Measurements from ENCODE around the gene SMC6. TPM values are rescaled to one million over a fixed set of nuclear protein-coding genes. Genes with fewer than 3 reads are reported as not detected.

SMC6 gene
- total RNA-seq, 4 donors from 2014 or later, result 12.8 to 26.6 (median 16.8) TPM

GRCh38 chr2:17638196-17638743 lies 115.3 kb downstream of the SMC6 start:
- no peak for TF ChIP-seq CTCF (IDR thresholded peaks at IDR 0.05; ENCODE audit: low read depth)

DNA sequence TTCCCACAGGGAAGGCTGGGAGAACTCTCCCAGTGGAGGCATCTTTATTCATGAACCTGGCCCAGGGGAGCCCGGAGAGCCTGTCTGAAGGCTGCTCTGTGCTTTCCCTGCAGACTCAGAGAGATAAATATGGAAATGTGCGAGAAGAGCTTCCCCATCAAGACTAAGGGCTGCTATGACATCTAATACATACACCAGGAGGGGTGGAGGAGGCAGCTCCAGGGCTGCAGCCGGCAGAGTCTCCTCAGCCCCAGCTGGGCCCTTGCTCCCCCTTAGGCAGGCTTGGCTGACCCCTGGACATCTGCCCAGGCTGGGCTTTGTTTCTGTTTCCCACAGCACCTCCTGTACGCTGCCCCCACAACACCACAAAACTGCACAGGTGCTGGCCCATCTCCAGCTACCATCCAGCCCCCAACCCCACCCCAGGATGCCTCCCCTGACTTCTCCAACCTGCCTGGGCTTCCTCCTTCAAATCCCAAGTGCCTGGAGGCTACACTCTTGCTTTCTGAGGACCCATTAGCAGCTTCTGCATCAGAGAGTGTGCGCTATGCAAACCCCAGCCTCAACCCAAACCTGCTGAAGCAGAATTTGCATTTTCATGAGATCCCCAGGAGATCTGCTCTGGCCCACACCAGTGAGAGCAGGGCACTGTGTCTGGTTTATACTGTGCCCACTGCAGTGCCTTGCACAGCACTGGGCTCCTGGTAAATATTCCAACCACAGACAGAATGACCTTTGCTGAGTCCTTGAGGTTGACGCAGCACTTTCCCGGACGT lies 116.3 kb downstream of the SMC6 start:
- TF ChIP-seq CTCF (IDR thresholded peaks at IDR 0.05; ENCODE audit: low read depth), result no peak

DNA sequence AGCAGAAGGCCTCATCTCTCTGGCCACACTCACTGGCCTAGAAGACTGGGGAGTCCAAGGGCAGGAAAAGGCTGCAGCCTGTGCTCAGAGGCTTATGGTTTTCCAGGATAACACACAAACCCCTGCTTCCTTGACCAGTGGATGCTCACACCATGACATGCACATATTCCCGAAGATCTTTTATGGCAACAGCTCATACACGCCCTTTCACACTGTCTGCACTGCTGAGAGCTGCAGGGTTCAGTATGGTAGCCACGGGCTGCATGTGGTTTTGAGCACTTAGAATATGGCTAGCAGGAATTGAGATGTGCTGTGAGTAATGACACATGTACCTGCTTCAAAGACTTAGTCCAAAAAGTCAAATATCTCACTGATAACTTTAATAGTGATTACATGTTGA lies 117.4 kb downstream of the SMC6 start:
- no peak for TF ChIP-seq CTCF (IDR thresholded peaks at IDR 0.05; ENCODE audit: low read depth)

DNA sequence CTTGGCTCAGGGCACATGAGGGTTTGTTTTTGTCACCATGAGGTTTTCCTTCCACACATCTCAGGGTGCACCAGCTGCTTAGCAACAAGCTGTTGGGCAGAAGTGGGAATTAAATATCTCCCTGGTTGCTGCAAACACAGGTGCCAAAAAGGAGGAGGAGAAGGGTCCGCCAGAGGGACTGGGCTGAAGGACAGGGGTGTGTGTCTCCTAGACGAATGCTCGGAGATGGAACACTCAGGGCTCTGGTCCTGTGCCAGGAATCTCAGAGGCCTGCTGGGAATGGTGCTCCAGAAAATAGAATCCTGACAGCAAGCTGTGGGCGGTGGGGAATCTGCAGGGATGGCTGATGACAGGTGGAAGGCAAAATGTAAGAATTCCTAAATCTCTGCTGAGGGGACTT lies 118.6 kb downstream of the SMC6 start:
- TF ChIP-seq CTCF (IDR thresholded peaks at IDR 0.05; ENCODE audit: low read depth), result no peak

DNA sequence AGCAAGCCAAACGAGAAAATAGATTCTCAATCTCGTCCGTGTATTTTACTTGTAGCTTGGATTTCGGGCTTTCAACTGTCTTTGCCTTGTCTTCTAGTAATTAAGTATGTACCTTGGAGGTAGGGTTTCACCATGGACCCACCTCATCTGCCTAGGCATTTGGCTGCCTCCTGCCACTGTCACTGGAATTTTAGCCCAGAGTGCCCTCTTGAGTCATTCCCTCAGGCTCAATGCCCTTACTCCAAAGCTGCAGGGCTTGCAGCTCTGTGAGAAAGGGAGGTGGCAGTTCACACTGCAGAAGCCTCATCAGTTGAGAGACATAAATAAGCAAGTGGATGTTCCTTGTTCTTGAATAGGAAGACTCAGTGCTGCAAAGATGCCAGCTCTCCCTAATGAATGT lies 123.5 kb downstream of the SMC6 start:
- no peak for TF ChIP-seq CTCF (IDR thresholded peaks at IDR 0.05; ENCODE audit: low read depth)

- TF ChIP-seq CTCF (IDR thresholded peaks at IDR 0.05; ENCODE audit: low read depth), result no peak
Measured at GRCh38 chr2:17628349-17629261, 125.0 kb downstream of the SMC6 start.

DNA sequence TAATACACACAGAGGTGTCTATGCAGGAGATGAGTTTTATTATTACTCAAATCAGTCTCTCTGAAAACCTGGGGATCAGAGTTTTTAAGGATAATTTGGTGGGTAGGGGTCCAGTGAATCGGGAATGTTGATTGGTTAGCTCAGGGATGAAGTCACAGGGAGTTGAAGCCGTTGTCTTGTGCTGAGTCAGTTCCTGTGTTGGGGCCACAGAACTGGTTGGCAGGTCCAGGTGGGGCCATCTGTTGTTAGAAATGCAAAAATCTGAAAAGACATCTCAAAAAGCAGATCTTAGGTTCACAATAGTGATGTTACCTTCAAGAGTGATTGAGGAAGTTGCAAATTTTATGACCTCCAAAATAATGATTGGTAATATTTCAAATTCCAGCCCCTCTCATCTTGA lies 126.2 kb downstream of the SMC6 start:
- no peak for TF ChIP-seq CTCF (IDR thresholded peaks at IDR 0.05; ENCODE audit: low read depth)
